Tibial artery (tissue), 4 donors: ENCODE results near the gene NET1.

Source experiments
- DNase-seq, 2 donors: peaks; one replicate each; pipeline ENCODE4 v3.0.0-alpha.2; 2019
- H3K27ac ChIP-seq, 2 donors: fragments of 200-600 bp; sonication (generic) in 1 of 2; 1 replicate in 1 of 2; 2 replicates in 1 of 2; pipeline ENCODE4 v1.5.1; 2018 to 2019; ENCODE audit warnings: mild to moderate bottlenecking in 1 of 2
- H3K27me3 ChIP-seq, 2 donors: fragments of 200-600 bp; sonication (generic) in 1 of 2; one replicate each; pipeline versions ENCODE4 v1.5.1 to v1.6.0; 2016 to 2019
- H3K36me3 ChIP-seq, 3 donors: fragments of 200-600 bp; sonication (generic) in 2 of 3; one replicate each; pipeline ENCODE4 v1.5.1; 2016 to 2019; ENCODE audit warnings: mild to moderate bottlenecking in 2 of 3
- H3K4me1 ChIP-seq, 4 donors: fragments of 200-600 bp; sonication (generic) in 2 of 4; 1 replicate in 3 of 4; 2 replicates in 1 of 4; pipeline ENCODE4 v1.5.1; 2016 to 2019
- H3K4me3 ChIP-seq, 2 donors: fragments of 200-600 bp; sonication (generic) in 1 of 2; 1 replicate in 1 of 2; 2 replicates in 1 of 2; pipeline ENCODE4 v1.5.1; 2018 to 2019; ENCODE audit warnings: mild to moderate bottlenecking in 2 of 2
- H3K9me3 ChIP-seq, 3 donors: fragments of 200-600 bp; sonication (generic) in 1 of 3; one replicate each; pipeline ENCODE4 v1.5.1; 2016 to 2019
- CTCF ChIP-seq, 2 experiments: fragments of 200-600 bp in 1 of 2; fragments of 450-650 bp in 1 of 2; IDR thresholded peaks; one replicate each; pipeline ENCODE4 v1.5.1; 2017 to 2019; ENCODE audit warnings: antibody characterized with exemption in 2 of 2, mild to moderate bottlenecking in 1 of 2, moderate library complexity in 1 of 2
- intact Hi-C: fragments of 100-400 bp; cut with DNase I; formaldehyde crosslinking; loops from one replicate; pipeline ENCODE4 v1.15.0; 2023; ENCODE audit warnings: low total_unique reads

The NET1 gene

GRCh38 chr10:5464546-5464945 is 52.2 kb downstream of the NET1 start:
- no peak for TF ChIP-seq CTCF (IDR thresholded peaks at IDR 0.05)
- H3K36me3 ChIP-seq, result peaks cover 8 to 17% (median 13%) of the 10 kb centered on the region in 3 donors
- H3K9me3 ChIP-seq, result peaks cover 0 to 12% (median 0%) of the 10 kb centered on the region in 3 donors
- H3K4me1 ChIP-seq, result peaks cover 0 to 26% (median 15%) of the 10 kb centered on the region in 4 donors
- no peaks in the 10 kb centered on the region for H3K27me3 ChIP-seq
- intact Hi-C loops, result loop anchor here (5.0 kb wide), 1 partner anchor 63 kb away; no protein-coding TSS in a partner anchor
- H3K4me3 ChIP-seq, result no peak overlapping the region
- no peak for DNase-seq
- no peak overlapping the region for H3K27ac ChIP-seq

- no peak for DNase-seq
- no peak for TF ChIP-seq CTCF (IDR thresholded peaks at IDR 0.05)
- H3K4me1 ChIP-seq, result peaks cover 0 to 26% (median 13%) of the 10 kb centered on the region in 4 donors
- H3K27me3 ChIP-seq, result no peaks in the 10 kb centered on the region
- H3K36me3 ChIP-seq, result peaks cover 0 to 2% (median 0%) of the 10 kb centered on the region in 3 donors
- intact Hi-C loops, result loop anchor here (5.0 kb wide), 1 partner anchor 51 kb away; no protein-coding TSS in a partner anchor
- H3K4me3 ChIP-seq, result no peak overlapping the region
- H3K9me3 ChIP-seq, result peaks cover 0 to 12% (median 0%) of the 10 kb centered on the region in 3 donors
- H3K27ac ChIP-seq, result peak overlapping the region in 1 of 2 donors; percentile 23
These were observed 53.7 kb downstream of the NET1 start for GRCh38 chr10:5465976-5466450.

GRCh38 chr10:5466451-5467206 is 54.3 kb downstream of the NET1 start:
- intact Hi-C loops, result loop anchor here (5.0 kb wide), 1 partner anchor 51 kb away; no protein-coding TSS in a partner anchor
- H3K4me3 ChIP-seq, result no peak overlapping the region
- no peaks in the 10 kb centered on the region for H3K27me3 ChIP-seq
- peaks cover 0 to 26% (median 10%) of the 10 kb centered on the region in 4 donors for H3K4me1 ChIP-seq
- H3K9me3 ChIP-seq, result peaks cover 0 to 12% (median 0%) of the 10 kb centered on the region in 3 donors
- H3K36me3 ChIP-seq, result no peaks in the 10 kb centered on the region
- DNase-seq, result no peak
- H3K27ac ChIP-seq, result peak overlapping the region in 1 of 2 donors; percentile 18
- TF ChIP-seq CTCF (IDR thresholded peaks at IDR 0.05), result no peak

GRCh38 chr10:5467207-5467535 is 54.8 kb downstream of the NET1 start:
- Histone ChIP-seq H3K27me3 (no peaks in the 10 kb centered on the region), H3K4me1 (peaks cover 0 to 22% (median 8%) of the 10 kb centered on the region in 4 donors), H3K36me3 (no peaks in the 10 kb centered on the region), H3K9me3 (peaks cover 0 to 12% (median 0%) of the 10 kb centered on the region in 3 donors), H3K27ac (peak overlapping the region in 1 of 2 donors; percentile 18), H3K4me3 (no peak overlapping the region)
- intact Hi-C loops, result loop anchor here (5.0 kb wide), 1 partner anchor 50 kb away; no protein-coding TSS in a partner anchor
- TF ChIP-seq CTCF (IDR thresholded peaks at IDR 0.05), result no peak
- no peak for DNase-seq

GRCh38 chr10:5467634-5468255 is 55.4 kb downstream of the NET1 start:
- intact Hi-C loops, result loop anchor here (5.0 kb wide), 1 partner anchor 50 kb away; no protein-coding TSS in a partner anchor
- Histone ChIP-seq H3K9me3 (peaks cover 0 to 12% (median 0%) of the 10 kb centered on the region in 3 donors), H3K27me3 (no peaks in the 10 kb centered on the region), H3K36me3 (no peaks in the 10 kb centered on the region), H3K27ac (no peak overlapping the region), H3K4me3 (no peak overlapping the region), H3K4me1 (peaks cover 0 to 18% (median 7%) of the 10 kb centered on the region in 4 donors)
- no peak for DNase-seq
- no peak for TF ChIP-seq CTCF (IDR thresholded peaks at IDR 0.05)
